PC-3 (cell line): ENCODE results near the gene EIF4A3. TPM values are rescaled to one million over a fixed set of nuclear protein-coding genes. Genes with fewer than 3 reads are reported as not detected.

Source experiments
- ATAC-seq: fragments of 200-7000 bp; cut with Tn5 transposase; 2 replicates; pipeline ENCODE4 v1.9.1; 2020; ENCODE audit warnings: mild to moderate bottlenecking, moderate library complexity
- BruUV-seq: library from RNA; stranded (reverse); fragments of 400-500 nt; replicated peaks from 2 replicates; lab custom pipeline; 2021; lab: Mats Ljungman, UMichigan
- CTCF ChIA-PET: fragments of 300-600 bp; sonication (Branson Sonifier 250); formaldehyde crosslinking; loops from one replicate; lab custom pipeline; 2022; ENCODE audit warnings: antibody characterized with exemption; lab: Charles Lee
- POLR2A ChIA-PET: fragments of 300-600 bp; sonication (Branson Sonifier 250); formaldehyde crosslinking; loops from one replicate; lab custom pipeline; 2022; ENCODE audit warnings: antibody characterized with exemption; ENCODE audit not compliant: unreplicated experiment; lab: Charles Lee
- DNase-seq: peaks from one replicate; pipeline ENCODE4 v3.0.0-alpha.2; 2015
- H2AFZ ChIP-seq: fragments of 300-600 bp; sonication (generic); 2 replicates; pipeline ENCODE4 v1.6.0; 2016; ENCODE audit warnings: antibody characterized with exemption, low read length
- H3F3A ChIP-seq: fragments of 300-600 bp; sonication (generic); one replicate; pipeline ENCODE4 v1.6.0; 2017; ENCODE audit warnings: antibody characterized with exemption, low read length, control low read depth, mild to moderate bottlenecking; ENCODE audit not compliant: unreplicated experiment
- H3K27ac ChIP-seq: fragments of 300-600 bp; sonication (generic); 2 replicates; pipeline ENCODE4 v1.5.1; 2016; ENCODE audit warnings: mild to moderate bottlenecking, low read length
- H3K27me3 ChIP-seq: fragments of 300-600 bp; sonication (generic); 2 replicates; pipeline ENCODE4 v1.6.1; 2016; ENCODE audit warnings: low read length, mixed read lengths
- H3K36me3 ChIP-seq: fragments of 300-600 bp; sonication (generic); 2 replicates; pipeline ENCODE4 v1.6.1; 2016; ENCODE audit warnings: low read depth, mixed run types, low read length, mixed read lengths
- H3K4me1 ChIP-seq: fragments of 300-600 bp; sonication (generic); 2 replicates; pipeline ENCODE4 v1.5.1; 2016; ENCODE audit warnings: low read length; ENCODE audit not compliant: insufficient read depth
- H3K4me2 ChIP-seq: fragments of 300-600 bp; sonication (generic); 2 replicates; pipeline ENCODE4 v1.6.0; 2016; ENCODE audit warnings: low read length
- H3K4me3 ChIP-seq: fragments of 300-600 bp; sonication (generic); 2 replicates; pipeline ENCODE4 v1.5.1; 2016; ENCODE audit warnings: mild to moderate bottlenecking, low read length, mixed read lengths
- H3K79me2 ChIP-seq: fragments of 300-600 bp; sonication (generic); 2 replicates; pipeline ENCODE4 v1.6.1; 2017; ENCODE audit warnings: low read length, mixed read lengths
- H3K9ac ChIP-seq: fragments of 300-600 bp; sonication (generic); 2 replicates; pipeline ENCODE4 v1.6.0; 2016; ENCODE audit warnings: mild to moderate bottlenecking, low read length
- H3K9me2 ChIP-seq: fragments of 300-600 bp; sonication (generic); replicated peaks from 2 replicates; pipeline ENCODE4 v1.6.1; 2016; ENCODE audit warnings: mixed run types, low read length, mixed read lengths
- H3K9me3 ChIP-seq: fragments of 300-600 bp; sonication (generic); 2 replicates; pipeline ENCODE4 v1.6.1; 2016; ENCODE audit warnings: low read length, mixed read lengths
- H4K20me1 ChIP-seq: fragments of 300-600 bp; sonication (generic); 2 replicates; pipeline ENCODE4 v1.6.1; 2016; ENCODE audit warnings: low read length, mixed read lengths
- EZH2 ChIP-seq: fragments of 300-600 bp; sonication (generic); IDR thresholded peaks from one replicate; pipeline ENCODE4 v1.6.1; 2017; ENCODE audit warnings: antibody characterized with exemption, mild to moderate bottlenecking, low read length; ENCODE audit not compliant: unreplicated experiment
- EZH2phosphoT487 ChIP-seq: fragments of 300-600 bp; sonication (generic); IDR thresholded peaks from 2 replicates; pipeline ENCODE4 v1.6.1; 2018; ENCODE audit warnings: mild to moderate bottlenecking, antibody characterized with exemption, low read length, borderline replicate concordance
- intact Hi-C: fragments of 100-400 bp; cut with micrococcal nuclease; formaldehyde crosslinking; loops from 2 replicates; pipeline ENCODE4 v1.9.0; 2023
- total RNA-seq: library from RNA; depleted of rRNA; stranded (reverse); fragments of >200 nt; gene quantifications from 2 replicates; pipeline ENCODE4 v1.2.3, GENCODE V29; 2014
- TF ChIP-seq, protein P1 (sequence below): fragments of 300-600 bp; sonication (generic); conservative IDR thresholded peaks from 2 replicates; pipeline ENCODE4 v1.5.1; 2017; ENCODE audit warnings: antibody characterized with exemption, low read depth, mild to moderate bottlenecking, low read length

EIF4A3 gene
- total RNA-seq, 1 experiment from 2014 or later, result 167 TPM

DNA sequence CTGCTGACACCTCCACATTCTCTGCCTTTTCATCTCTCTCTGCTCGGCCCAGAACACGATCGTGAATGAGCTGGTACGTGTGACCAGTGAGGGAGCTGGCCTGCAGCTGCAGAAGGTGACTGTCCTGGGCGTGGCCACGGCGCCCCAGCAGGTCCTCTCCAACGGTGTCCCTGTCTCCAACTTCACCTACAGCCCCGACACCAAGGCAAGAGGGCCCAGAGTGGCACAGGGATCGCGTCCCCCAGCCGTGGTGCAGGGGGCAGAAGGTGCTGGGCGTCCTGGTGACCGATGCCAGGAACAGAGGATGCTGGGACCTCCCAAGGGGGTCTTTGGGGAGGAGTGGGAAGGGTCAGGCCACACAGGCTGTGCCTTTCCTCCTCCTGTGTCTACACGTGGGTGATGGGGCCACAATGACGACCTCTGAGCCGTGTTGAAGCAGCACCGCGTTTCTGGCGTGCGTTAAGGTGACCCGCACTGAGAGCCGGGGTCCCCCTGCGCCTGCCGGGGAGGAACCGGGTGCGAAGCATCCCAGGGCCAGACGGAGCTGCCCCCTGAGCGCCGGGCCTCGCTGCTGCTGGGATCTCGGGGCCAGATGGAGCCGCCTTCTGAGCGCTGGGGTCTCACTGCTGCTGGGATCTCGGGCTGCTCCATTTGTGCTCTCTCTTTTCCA, 28.2 kb downstream of the EIF4A3 start:
- no TSS peak for BruUV-seq
- H3K4me2 ChIP-seq, result no peak overlapping the region
- H3K9me2 ChIP-seq, result no peaks in the 10 kb centered on the region
- H3K4me3 ChIP-seq, result no peak overlapping the region
- peaks cover 2% of the 10 kb centered on the region; the same call in 1 of the 2 replicates for H3K4me1 ChIP-seq
- H3K79me2 ChIP-seq, result no peaks in the 10 kb centered on the region
- no peak overlapping the region for H3K9ac ChIP-seq
- no peak for ATAC-seq
- POLR2A ChIA-PET, result no interaction called here
- DNase-seq, result no peak
- TF ChIP-seq, protein P1, sequence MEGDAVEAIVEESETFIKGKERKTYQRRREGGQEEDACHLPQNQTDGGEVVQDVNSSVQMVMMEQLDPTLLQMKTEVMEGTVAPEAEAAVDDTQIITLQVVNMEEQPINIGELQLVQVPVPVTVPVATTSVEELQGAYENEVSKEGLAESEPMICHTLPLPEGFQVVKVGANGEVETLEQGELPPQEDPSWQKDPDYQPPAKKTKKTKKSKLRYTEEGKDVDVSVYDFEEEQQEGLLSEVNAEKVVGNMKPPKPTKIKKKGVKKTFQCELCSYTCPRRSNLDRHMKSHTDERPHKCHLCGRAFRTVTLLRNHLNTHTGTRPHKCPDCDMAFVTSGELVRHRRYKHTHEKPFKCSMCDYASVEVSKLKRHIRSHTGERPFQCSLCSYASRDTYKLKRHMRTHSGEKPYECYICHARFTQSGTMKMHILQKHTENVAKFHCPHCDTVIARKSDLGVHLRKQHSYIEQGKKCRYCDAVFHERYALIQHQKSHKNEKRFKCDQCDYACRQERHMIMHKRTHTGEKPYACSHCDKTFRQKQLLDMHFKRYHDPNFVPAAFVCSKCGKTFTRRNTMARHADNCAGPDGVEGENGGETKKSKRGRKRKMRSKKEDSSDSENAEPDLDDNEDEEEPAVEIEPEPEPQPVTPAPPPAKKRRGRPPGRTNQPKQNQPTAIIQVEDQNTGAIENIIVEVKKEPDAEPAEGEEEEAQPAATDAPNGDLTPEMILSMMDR, result no peak
- TF ChIP-seq EZH2 (no peak), EZH2phosphoT487 (no peak)
- H2AFZ ChIP-seq, result no peak overlapping the region
- H3K9me3 ChIP-seq, result no peaks in the 10 kb centered on the region
- intact Hi-C loops, result no loop called here
- H4K20me1 ChIP-seq, result no peaks in the 10 kb centered on the region
- H3K27ac ChIP-seq, result no peak overlapping the region
- H3K27me3 ChIP-seq, result no peaks in the 10 kb centered on the region
- CTCF ChIA-PET, result no interaction called here
- no peaks in the 10 kb centered on the region for H3F3A ChIP-seq
- H3K36me3 ChIP-seq, result no peaks in the 10 kb centered on the region

DNA sequence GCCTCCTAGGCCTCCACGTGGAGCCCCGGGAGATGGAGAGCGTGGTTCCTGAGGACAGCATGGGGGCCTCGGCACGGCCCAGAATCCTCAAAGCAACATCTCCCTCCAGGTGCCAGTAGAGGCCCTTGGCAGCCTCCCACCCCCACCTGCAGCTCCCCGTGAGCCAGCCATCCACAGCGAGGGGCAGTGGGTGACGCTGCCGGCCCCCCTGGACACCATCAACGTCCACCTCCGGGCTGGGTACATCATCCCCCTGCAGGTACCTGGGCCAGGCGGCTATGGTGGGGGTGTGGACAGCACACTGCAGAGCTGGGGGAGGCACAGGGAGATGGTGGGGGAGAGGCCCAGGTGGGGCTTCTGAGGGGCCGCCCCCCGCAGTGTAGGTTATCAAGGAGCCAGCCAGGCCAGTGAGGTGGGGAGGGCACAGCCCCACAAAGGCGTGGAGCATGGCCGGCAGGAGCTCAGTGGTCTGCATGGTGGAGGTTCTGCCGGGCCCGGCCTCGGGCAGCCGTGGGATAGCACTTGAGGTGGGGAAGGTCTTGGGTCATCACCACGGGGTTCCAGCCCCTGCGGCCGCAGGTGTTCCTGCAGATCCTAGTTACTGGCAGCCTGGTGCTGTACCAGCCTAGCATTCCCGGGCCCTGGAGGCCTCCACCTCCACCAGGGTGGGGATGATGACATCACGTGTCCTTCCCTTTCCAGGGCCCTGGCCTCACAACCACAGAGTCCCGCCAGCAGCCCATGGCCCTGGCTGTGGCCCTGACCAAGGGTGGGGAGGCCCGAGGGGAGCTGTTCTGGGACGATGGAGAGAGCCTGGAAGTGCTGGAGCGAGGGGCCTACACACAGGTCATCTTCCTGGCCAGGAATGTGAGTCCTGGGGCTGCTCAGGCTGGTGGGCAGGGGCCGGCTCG, 29.2 kb downstream of the EIF4A3 start:
- no peaks in the 10 kb centered on the region for H3K4me1 ChIP-seq
- no peaks in the 10 kb centered on the region for H3K9me2 ChIP-seq
- H3K36me3 ChIP-seq, result no peaks in the 10 kb centered on the region
- H3K79me2 ChIP-seq, result no peaks in the 10 kb centered on the region
- peak; percentile 17; the same call in 1 of the 2 replicates for ATAC-seq
- ChIA-PET POLR2A (no interaction called here), CTCF (no interaction called here)
- no peak overlapping the region for H3K27ac ChIP-seq
- no peak for DNase-seq
- no peak overlapping the region for H3K4me2 ChIP-seq
- no TSS peak for BruUV-seq
- H3F3A ChIP-seq, result no peaks in the 10 kb centered on the region
- no peak overlapping the region for H3K9ac ChIP-seq
- no peaks in the 10 kb centered on the region for H3K9me3 ChIP-seq
- TF ChIP-seq, protein P1, result no peak
- TF ChIP-seq EZH2phosphoT487 (no peak), EZH2 (no peak)
- intact Hi-C loops, result no loop called here
- H4K20me1 ChIP-seq, result no peaks in the 10 kb centered on the region
- no peak overlapping the region for H3K4me3 ChIP-seq
- H3K27me3 ChIP-seq, result no peaks in the 10 kb centered on the region
- no peak overlapping the region for H2AFZ ChIP-seq
